Measurements from ENCODE around the gene ZNF385D. TPM values are rescaled to one million over a fixed set of nuclear protein-coding genes. Genes with fewer than 3 reads are reported as not detected.

ZNF385D gene
- total RNA-seq, 1 donor from 2014 or later = not detected

- H3K9me3 Mint-ChIP-seq = peaks cover 8% of the 10 kb centered on the region
- no peak for DNase-seq (ENCODE audit: low spot score)
- no peak overlapping the region for H3K4me3 Mint-ChIP-seq
- H3K4me1 Mint-ChIP-seq (ENCODE audit: low read depth) = no peaks in the 10 kb centered on the region
- H3K36me3 Mint-ChIP-seq (ENCODE audit: low read depth) = no peaks in the 10 kb centered on the region
- intact Hi-C loops (cut with micrococcal nuclease) = no loop called here
- H3K27me3 Mint-ChIP-seq (ENCODE audit: insufficient read depth) = no peaks in the 10 kb centered on the region
- H3K27ac Mint-ChIP-seq = no peak overlapping the region
Measured at GRCh38 chr3:21697707-21698106, 53.3 kb downstream of the ZNF385D start.

DNA sequence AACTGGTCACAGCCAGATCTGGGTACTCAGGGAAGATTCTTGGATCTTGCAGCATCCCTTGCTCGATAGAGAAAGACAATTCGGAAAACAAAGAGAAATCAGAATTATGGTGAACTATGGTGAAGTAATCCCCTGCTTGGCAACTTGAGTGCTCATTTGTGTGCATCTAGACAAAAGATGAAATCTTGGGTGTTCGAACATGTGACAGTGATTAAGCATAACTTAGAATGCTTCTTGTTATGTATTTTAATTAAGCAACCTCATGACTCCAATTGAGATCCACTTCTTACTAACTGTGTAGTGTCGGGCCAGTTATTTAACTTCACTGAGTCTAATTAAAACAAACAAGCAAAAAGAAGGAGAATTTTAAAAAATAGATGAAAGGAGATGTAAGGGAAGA, 56.5 kb downstream of the ZNF385D start:
- no peaks in the 10 kb centered on the region for H3K27me3 Mint-ChIP-seq (ENCODE audit: insufficient read depth)
- H3K4me3 Mint-ChIP-seq = no peak overlapping the region
- no peaks in the 10 kb centered on the region for H3K4me1 Mint-ChIP-seq (ENCODE audit: low read depth)
- no peaks in the 10 kb centered on the region for H3K36me3 Mint-ChIP-seq (ENCODE audit: low read depth)
- H3K27ac Mint-ChIP-seq = no peak overlapping the region
- DNase-seq (ENCODE audit: low spot score) = no peak
- intact Hi-C loops (cut with micrococcal nuclease) = no loop called here
- H3K9me3 Mint-ChIP-seq = peaks cover 18% of the 10 kb centered on the region

- peaks cover 18% of the 10 kb centered on the region for H3K9me3 Mint-ChIP-seq
- intact Hi-C loops (cut with micrococcal nuclease) = no loop called here
- H3K27ac Mint-ChIP-seq = no peak overlapping the region
- H3K36me3 Mint-ChIP-seq (ENCODE audit: low read depth) = no peaks in the 10 kb centered on the region
- H3K4me1 Mint-ChIP-seq (ENCODE audit: low read depth) = no peaks in the 10 kb centered on the region
- DNase-seq (ENCODE audit: low spot score) = no peak
- H3K4me3 Mint-ChIP-seq = no peak overlapping the region
- H3K27me3 Mint-ChIP-seq (ENCODE audit: insufficient read depth) = no peaks in the 10 kb centered on the region
Measured at GRCh38 chr3:21691036-21691435, 60.0 kb downstream of the ZNF385D start.

DNA sequence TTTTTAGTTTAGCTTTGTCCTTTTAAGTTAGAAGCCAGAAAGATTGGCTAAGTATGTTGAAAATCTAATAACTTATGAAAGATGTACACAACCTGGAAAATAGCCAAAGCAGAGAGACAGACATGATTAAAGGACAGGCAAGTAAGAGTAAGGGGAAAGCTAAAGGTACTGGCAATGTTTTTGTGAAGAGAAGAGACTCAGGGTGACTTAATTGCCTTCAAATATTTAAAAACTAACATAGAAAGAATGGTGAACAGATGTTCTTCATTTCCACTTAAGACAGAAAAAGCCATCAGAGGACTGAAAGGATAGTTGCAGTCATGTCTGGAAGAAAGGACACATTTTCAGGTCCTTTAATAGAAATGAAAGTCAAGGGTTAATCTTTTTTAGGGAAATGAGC, 68.8 kb downstream of the ZNF385D start:
- no peaks in the 10 kb centered on the region for H3K9me3 Mint-ChIP-seq
- H3K27me3 Mint-ChIP-seq (ENCODE audit: insufficient read depth) = no peaks in the 10 kb centered on the region
- no peaks in the 10 kb centered on the region for H3K36me3 Mint-ChIP-seq (ENCODE audit: low read depth)
- intact Hi-C loops (cut with micrococcal nuclease) = no loop called here
- H3K4me3 Mint-ChIP-seq = no peak overlapping the region
- no peak for DNase-seq (ENCODE audit: low spot score)
- H3K27ac Mint-ChIP-seq = no peak overlapping the region
- H3K4me1 Mint-ChIP-seq (ENCODE audit: low read depth) = no peaks in the 10 kb centered on the region

DNA sequence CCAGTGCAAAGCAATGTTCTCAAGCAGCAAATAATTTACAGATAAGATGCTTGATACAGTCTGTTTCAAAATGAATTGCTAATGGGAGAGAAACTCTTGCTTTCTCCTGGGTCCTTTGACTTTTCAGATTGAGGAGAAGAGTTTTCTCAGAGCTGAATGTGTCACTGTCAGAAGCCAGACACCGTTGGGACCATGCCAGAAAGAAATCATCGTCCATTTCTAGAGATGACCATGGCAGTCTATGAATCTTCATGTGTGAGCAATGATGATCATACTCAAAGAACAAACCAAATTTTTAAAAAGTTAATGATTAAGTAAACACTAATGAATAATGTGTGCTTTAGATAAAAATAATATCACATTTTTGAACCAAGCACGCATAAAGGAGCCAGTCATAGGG, 77.6 kb downstream of the ZNF385D start:
- Mint-ChIP-seq H3K9me3 (no peaks in the 10 kb centered on the region), H3K36me3 (ENCODE audit: low read depth) (no peaks in the 10 kb centered on the region), H3K27me3 (ENCODE audit: insufficient read depth) (no peaks in the 10 kb centered on the region), H3K4me3 (no peak overlapping the region), H3K27ac (no peak overlapping the region), H3K4me1 (ENCODE audit: low read depth) (no peaks in the 10 kb centered on the region)
- no peak for DNase-seq (ENCODE audit: low spot score)
- intact Hi-C loops (cut with micrococcal nuclease) = no loop called here

DNA sequence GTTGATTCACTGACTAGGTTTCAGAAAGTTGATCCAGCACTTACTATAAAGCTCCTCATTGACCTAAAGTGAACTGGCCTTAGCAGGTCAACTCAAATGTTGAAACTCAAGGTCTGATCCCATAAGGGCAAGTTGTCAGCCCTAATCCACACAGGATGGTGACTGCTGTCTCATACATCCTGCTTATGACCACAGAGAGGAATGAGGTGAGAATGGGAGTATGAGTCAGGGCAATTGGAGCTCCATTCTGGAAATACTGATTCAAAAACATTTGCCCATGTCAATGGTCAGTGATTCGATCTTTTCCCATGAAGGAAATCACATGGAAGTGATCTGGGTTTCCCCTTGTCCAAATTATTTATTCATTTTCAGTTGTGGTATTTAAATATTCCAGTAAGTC, 78.7 kb downstream of the ZNF385D start:
- intact Hi-C loops (cut with micrococcal nuclease) = no loop called here
- Mint-ChIP-seq H3K27me3 (ENCODE audit: insufficient read depth) (no peaks in the 10 kb centered on the region), H3K9me3 (no peaks in the 10 kb centered on the region), H3K36me3 (ENCODE audit: low read depth) (no peaks in the 10 kb centered on the region), H3K4me3 (no peak overlapping the region), H3K27ac (no peak overlapping the region), H3K4me1 (ENCODE audit: low read depth) (no peaks in the 10 kb centered on the region)
- no peak for DNase-seq (ENCODE audit: low spot score)

DNA sequence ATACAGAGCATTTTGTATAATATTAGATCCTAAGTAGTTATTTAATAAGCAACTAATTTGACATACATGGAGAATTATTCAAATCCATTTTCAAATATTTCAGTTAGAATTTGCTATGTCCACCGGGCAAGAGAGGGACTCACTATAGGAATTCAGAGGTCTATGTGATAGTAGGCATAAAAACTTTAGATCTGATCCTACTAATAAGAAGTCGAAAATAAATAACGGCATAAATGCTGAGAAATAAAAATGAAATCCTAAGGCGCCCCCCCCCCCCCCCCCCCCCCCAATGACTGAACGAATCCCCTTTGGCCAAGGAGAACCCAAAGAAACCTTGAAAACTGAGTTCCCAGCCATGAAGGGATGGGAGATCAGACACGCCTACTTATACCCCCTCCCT, 80.6 kb downstream of the ZNF385D start:
- H3K9me3 Mint-ChIP-seq = no peaks in the 10 kb centered on the region
- intact Hi-C loops (cut with micrococcal nuclease) = no loop called here
- H3K27me3 Mint-ChIP-seq (ENCODE audit: insufficient read depth) = no peaks in the 10 kb centered on the region
- no peak for DNase-seq (ENCODE audit: low spot score)
- H3K36me3 Mint-ChIP-seq (ENCODE audit: low read depth) = no peaks in the 10 kb centered on the region
- H3K27ac Mint-ChIP-seq = no peak overlapping the region
- no peaks in the 10 kb centered on the region for H3K4me1 Mint-ChIP-seq (ENCODE audit: low read depth)
- H3K4me3 Mint-ChIP-seq = no peak overlapping the region

DNA sequence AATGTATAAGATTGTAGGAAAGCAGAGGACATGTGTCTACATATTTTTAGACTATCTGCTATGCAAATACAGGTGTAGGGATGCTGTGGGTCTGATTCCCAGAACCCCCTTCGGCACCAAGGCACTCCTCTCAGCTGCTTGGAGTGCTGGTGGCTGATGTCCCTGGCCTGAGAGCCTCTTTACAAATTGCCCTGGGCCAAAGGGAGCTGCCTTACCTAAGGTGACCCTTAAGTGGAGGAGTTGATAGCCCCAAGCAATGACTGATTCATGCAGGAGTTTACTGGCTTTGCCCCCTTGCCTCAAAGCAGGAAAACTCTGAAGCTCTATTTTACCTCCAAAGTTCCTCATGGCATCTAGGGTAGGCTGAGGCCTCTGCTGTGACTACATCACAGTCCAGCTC, 83.0 kb downstream of the ZNF385D start:
- Mint-ChIP-seq H3K9me3 (no peaks in the 10 kb centered on the region), H3K4me3 (no peak overlapping the region), H3K27ac (no peak overlapping the region), H3K36me3 (ENCODE audit: low read depth) (no peaks in the 10 kb centered on the region), H3K27me3 (ENCODE audit: insufficient read depth) (no peaks in the 10 kb centered on the region), H3K4me1 (ENCODE audit: low read depth) (no peaks in the 10 kb centered on the region)
- intact Hi-C loops (cut with micrococcal nuclease) = no loop called here
- no peak for DNase-seq (ENCODE audit: low spot score)

- H3K4me3 Mint-ChIP-seq = no peak overlapping the region
- no peaks in the 10 kb centered on the region for H3K9me3 Mint-ChIP-seq
- H3K36me3 Mint-ChIP-seq (ENCODE audit: low read depth) = no peaks in the 10 kb centered on the region
- H3K27ac Mint-ChIP-seq = no peak overlapping the region
- H3K27me3 Mint-ChIP-seq (ENCODE audit: insufficient read depth) = no peaks in the 10 kb centered on the region
- no peak for DNase-seq (ENCODE audit: low spot score)
- no peaks in the 10 kb centered on the region for H3K4me1 Mint-ChIP-seq (ENCODE audit: low read depth)
- intact Hi-C loops (cut with micrococcal nuclease) = no loop called here
Measured at GRCh38 chr3:21665444-21666100, 85.4 kb downstream of the ZNF385D start.

- no peaks in the 10 kb centered on the region for H3K27me3 Mint-ChIP-seq (ENCODE audit: insufficient read depth)
- no peaks in the 10 kb centered on the region for H3K36me3 Mint-ChIP-seq (ENCODE audit: low read depth)
- H3K4me1 Mint-ChIP-seq (ENCODE audit: low read depth) = no peaks in the 10 kb centered on the region
- no peak for DNase-seq (ENCODE audit: low spot score)
- H3K27ac Mint-ChIP-seq = no peak overlapping the region
- H3K9me3 Mint-ChIP-seq = no peaks in the 10 kb centered on the region
- intact Hi-C loops (cut with micrococcal nuclease) = no loop called here
- H3K4me3 Mint-ChIP-seq = no peak overlapping the region
Measured at GRCh38 chr3:21664996-21665395, 86.0 kb downstream of the ZNF385D start.

GRCh38 chr3:21662403-21662802, 88.6 kb downstream of the ZNF385D start:
- no peak overlapping the region for H3K4me3 Mint-ChIP-seq
- H3K36me3 Mint-ChIP-seq (ENCODE audit: low read depth) = no peaks in the 10 kb centered on the region
- no peak overlapping the region for H3K27ac Mint-ChIP-seq
- DNase-seq (ENCODE audit: low spot score) = no peak
- no peaks in the 10 kb centered on the region for H3K9me3 Mint-ChIP-seq
- H3K4me1 Mint-ChIP-seq (ENCODE audit: low read depth) = no peaks in the 10 kb centered on the region
- intact Hi-C loops (cut with micrococcal nuclease) = no loop called here
- no peaks in the 10 kb centered on the region for H3K27me3 Mint-ChIP-seq (ENCODE audit: insufficient read depth)

- H3K27ac Mint-ChIP-seq = no peak overlapping the region
- H3K36me3 Mint-ChIP-seq (ENCODE audit: low read depth) = no peaks in the 10 kb centered on the region
Measured at GRCh38 chr3:21654662-21655061, 96.3 kb downstream of the ZNF385D start.

GRCh38 chr3:21654241-21654640, 96.8 kb downstream of the ZNF385D start:
- Mint-ChIP-seq H3K36me3 (ENCODE audit: low read depth) (no peaks in the 10 kb centered on the region), H3K4me1 (ENCODE audit: low read depth) (no peaks in the 10 kb centered on the region), H3K4me3 (no peak overlapping the region), H3K9me3 (no peaks in the 10 kb centered on the region), H3K27ac (no peak overlapping the region), H3K27me3 (ENCODE audit: insufficient read depth) (no peaks in the 10 kb centered on the region)
- intact Hi-C loops (cut with micrococcal nuclease) = no loop called here
- no peak for DNase-seq (ENCODE audit: low spot score)

More at GRCh38 chr3:21654662-21655061, 96.3 kb downstream of the ZNF385D start:
- intact Hi-C loops (cut with micrococcal nuclease) = no loop called here
- Mint-ChIP-seq H3K9me3 (no peaks in the 10 kb centered on the region), H3K4me1 (ENCODE audit: low read depth) (no peaks in the 10 kb centered on the region), H3K4me3 (no peak overlapping the region), H3K27me3 (ENCODE audit: insufficient read depth) (no peaks in the 10 kb centered on the region)
- DNase-seq (ENCODE audit: low spot score) = no peak

- no peak overlapping the region for H3K4me3 Mint-ChIP-seq
- intact Hi-C loops (cut with micrococcal nuclease) = no loop called here
- H3K36me3 Mint-ChIP-seq (ENCODE audit: low read depth) = no peaks in the 10 kb centered on the region
- H3K9me3 Mint-ChIP-seq = no peaks in the 10 kb centered on the region
- no peaks in the 10 kb centered on the region for H3K27me3 Mint-ChIP-seq (ENCODE audit: insufficient read depth)
- no peaks in the 10 kb centered on the region for H3K4me1 Mint-ChIP-seq (ENCODE audit: low read depth)
- no peak for DNase-seq (ENCODE audit: low spot score)
- H3K27ac Mint-ChIP-seq = no peak overlapping the region
Measured at GRCh38 chr3:21649519-21649918, 101.5 kb downstream of the ZNF385D start.
